Stomach (tissue), 9 donors: ENCODE results near the gene RPS6KB2. TPM values are rescaled to one million over a fixed set of nuclear protein-coding genes. Genes with fewer than 3 reads are reported as not detected.
"Not testable (repeated sequence)": the region's sequence is repeated elsewhere in the genome, so short reads cannot be mapped to it uniquely, and the experiment has no call there.

Experiments used
- DNase-seq, 2 donors: peaks; one replicate each; pipeline versions ENCODE4 v3.0.0 to v3.0.0-alpha.2; 2013 to 2019
- H3K27ac ChIP-seq, 5 donors: fragments of 200-600 bp in 4 of 5; sonication (generic) in 4 of 5; one replicate each; pipeline ENCODE4 v1.5.1; 2013 to 2019; ENCODE audit warnings: mild to moderate bottlenecking in 1 of 5, moderate library complexity in 1 of 5
- H3K27me3 ChIP-seq, 3 donors: fragments of 200-600 bp; sonication (generic); one replicate each; pipeline ENCODE4 v1.5.1; 2017 to 2019; ENCODE audit warnings: mixed run types in 1 of 3
- H3K36me3 ChIP-seq, 4 donors: fragments of 200-600 bp; sonication (generic); 1 replicate in 3 of 4; 2 replicates in 1 of 4; pipeline ENCODE4 v1.5.1; 2016 to 2019
- H3K4me1 ChIP-seq, 4 donors: fragments of 200-600 bp; sonication (generic); one replicate each; pipeline ENCODE4 v1.5.1; 2016 to 2019
- H3K4me3 ChIP-seq, 4 donors: fragments of 200-600 bp; sonication (generic) in 3 of 4; one replicate each; pipeline ENCODE4 v1.5.1; 2016 to 2019; ENCODE audit warnings: mild to moderate bottlenecking in 1 of 4
- H3K9me3 ChIP-seq, 4 donors: fragments of 200-600 bp; sonication (generic); one replicate each; pipeline ENCODE4 v1.5.1; 2016 to 2019
- EP300 ChIP-seq: sonication (generic); formaldehyde crosslinking; IDR thresholded peaks from one replicate; pipeline ENCODE4 v1.6.1; 2017; ENCODE audit warnings: antibody characterized with exemption
- POLR2A ChIP-seq, 4 donors: fragments of 450-650 bp; IDR thresholded peaks; one replicate each; pipeline ENCODE4 v1.6.1; 2016; ENCODE audit warnings: antibody characterized with exemption in 4 of 4, control low read depth in 2 of 4, mild to moderate bottlenecking in 1 of 4, moderate library complexity in 1 of 4
- POLR2AphosphoS5 ChIP-seq, 3 donors: sonication (generic); formaldehyde crosslinking; IDR thresholded peaks; one replicate each; pipeline ENCODE4 v1.6.1; 2016; ENCODE audit warnings: antibody characterized with exemption in 3 of 3
- WGBS, 5 donors: extraction: QIAGEN DNeasy Blood & Tissue Kit in 3 of 5; methylation state at CpG; one replicate each; pipeline versions ENCODE4 v1.1.5 to v1.1.7; 2013 to 2018; 5-methylcytosine and 5-hydroxymethylcytosine counted together
- intact Hi-C: fragments of 100-400 bp; cut with DNase I; formaldehyde crosslinking; loops from one replicate; pipeline ENCODE4 v1.15.1; 2023; ENCODE audit warnings: low total_unique reads
- polyA plus RNA-seq, 3 donors: library from polyadenylated mRNA; stranded (reverse); fragments of 200-250 nt; gene quantifications; one replicate each; pipeline ENCODE4 v1.2.3, GENCODE V29; 2013
- total RNA-seq, 5 donors: library from RNA; depleted of rRNA; stranded (reverse); fragments of >200 nt; gene quantifications; one replicate each; pipeline versions ENCODE4 v1.1.0 to v1.2.3, GENCODE V29; 2014 to 2016
- TF ChIP-seq, protein P1 (sequence below), 7 experiments: fragments of 450-650 bp in 4 of 7; fragments of 200-600 bp in 3 of 7; sonication (generic) in 3 of 7; IDR thresholded peaks; one replicate each; pipeline ENCODE4 v1.5.1; 2016 to 2019; ENCODE audit warnings: antibody characterized with exemption in 7 of 7, control low read depth in 2 of 7, mild to moderate bottlenecking in 1 of 7
- donor health status: healthy with polysubstance abuse.
- donor health status: Bipolar disorder and iron deficiency.
- donor health status: healthy.

The RPS6KB2 gene
- total and polyA plus RNA-seq, 8 donors, result 29.7 to 434 (median 71.5) TPM

DNA sequence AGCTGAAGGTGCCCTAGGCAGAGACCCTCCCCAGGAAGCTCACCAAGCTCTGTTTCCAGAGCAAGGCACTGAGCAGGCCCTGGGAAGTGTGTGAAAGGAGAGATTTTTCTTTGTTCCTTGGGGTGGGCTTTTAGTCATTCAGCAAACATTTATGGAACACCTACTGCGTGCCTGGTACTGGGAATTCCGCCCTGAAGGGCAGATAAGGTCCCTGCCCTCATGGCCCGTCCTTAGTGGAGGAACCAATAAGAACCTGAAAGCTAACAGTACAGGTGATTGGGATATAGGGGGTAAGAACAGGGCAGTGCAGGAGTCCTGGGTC is 36.9 kb downstream of the RPS6KB2 start:
- H3K27ac ChIP-seq, result peak overlapping the region; percentile 90 to 98 (median 95)
- peaks cover 37 to 58% (median 55%) of the 10 kb centered on the region in 4 donors for H3K4me1 ChIP-seq
- WGBS, 5 donors, result 27 to 45% (median 29%) methylated on average over 3 of the region's 3 CpGs

DNA sequence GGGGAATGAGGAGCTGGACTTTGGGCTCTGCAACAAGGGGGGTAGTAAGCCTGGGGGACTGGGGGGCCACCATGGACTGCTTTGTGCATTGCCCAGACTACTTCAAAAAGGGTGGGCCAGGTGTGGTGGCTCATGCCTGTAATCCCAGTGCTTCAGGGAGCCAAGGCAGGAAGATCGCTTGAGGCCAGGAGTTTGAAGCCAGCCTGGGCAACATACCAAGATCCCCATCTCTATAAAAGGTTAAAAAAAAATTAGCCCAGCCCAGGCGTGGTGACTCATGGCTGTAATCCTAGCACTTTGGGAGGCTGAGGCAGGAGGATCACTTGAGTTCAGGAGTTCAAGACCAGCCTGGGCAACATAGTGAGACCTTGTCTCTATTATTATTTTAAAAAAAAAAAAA is 37.2 kb downstream of the RPS6KB2 start:
- not testable (repeated sequence) for H3K27me3 ChIP-seq
- WGBS, 5 donors, result 40 to 56% (median 45%) methylated on average over 2 of the region's 2 CpGs

More for the DNA sequence above, 36.9 kb downstream of the RPS6KB2 start:
- Histone ChIP-seq H3K4me3 (peak overlapping the region; percentile 54 to 69 (median 60)), H3K27me3 (no peaks in the 10 kb centered on the region), H3K36me3 (peaks cover 0 to 5% (median 2%) of the 10 kb centered on the region in 4 donors), H3K9me3 (no peaks in the 10 kb centered on the region)
- TF ChIP-seq POLR2AphosphoS5 (IDR thresholded peaks at IDR 0.05), result peak in 1 of 3 donors; percentile 54
- no peak for TF ChIP-seq EP300
- no peak for TF ChIP-seq POLR2A (IDR thresholded peaks at IDR 0.05)
- TF ChIP-seq, protein P1, sequence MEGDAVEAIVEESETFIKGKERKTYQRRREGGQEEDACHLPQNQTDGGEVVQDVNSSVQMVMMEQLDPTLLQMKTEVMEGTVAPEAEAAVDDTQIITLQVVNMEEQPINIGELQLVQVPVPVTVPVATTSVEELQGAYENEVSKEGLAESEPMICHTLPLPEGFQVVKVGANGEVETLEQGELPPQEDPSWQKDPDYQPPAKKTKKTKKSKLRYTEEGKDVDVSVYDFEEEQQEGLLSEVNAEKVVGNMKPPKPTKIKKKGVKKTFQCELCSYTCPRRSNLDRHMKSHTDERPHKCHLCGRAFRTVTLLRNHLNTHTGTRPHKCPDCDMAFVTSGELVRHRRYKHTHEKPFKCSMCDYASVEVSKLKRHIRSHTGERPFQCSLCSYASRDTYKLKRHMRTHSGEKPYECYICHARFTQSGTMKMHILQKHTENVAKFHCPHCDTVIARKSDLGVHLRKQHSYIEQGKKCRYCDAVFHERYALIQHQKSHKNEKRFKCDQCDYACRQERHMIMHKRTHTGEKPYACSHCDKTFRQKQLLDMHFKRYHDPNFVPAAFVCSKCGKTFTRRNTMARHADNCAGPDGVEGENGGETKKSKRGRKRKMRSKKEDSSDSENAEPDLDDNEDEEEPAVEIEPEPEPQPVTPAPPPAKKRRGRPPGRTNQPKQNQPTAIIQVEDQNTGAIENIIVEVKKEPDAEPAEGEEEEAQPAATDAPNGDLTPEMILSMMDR (IDR thresholded peaks at IDR 0.05), result no peak
- DNase-seq, result peak; percentile 51 to 55
- intact Hi-C loops, result no loop called here

DNA sequence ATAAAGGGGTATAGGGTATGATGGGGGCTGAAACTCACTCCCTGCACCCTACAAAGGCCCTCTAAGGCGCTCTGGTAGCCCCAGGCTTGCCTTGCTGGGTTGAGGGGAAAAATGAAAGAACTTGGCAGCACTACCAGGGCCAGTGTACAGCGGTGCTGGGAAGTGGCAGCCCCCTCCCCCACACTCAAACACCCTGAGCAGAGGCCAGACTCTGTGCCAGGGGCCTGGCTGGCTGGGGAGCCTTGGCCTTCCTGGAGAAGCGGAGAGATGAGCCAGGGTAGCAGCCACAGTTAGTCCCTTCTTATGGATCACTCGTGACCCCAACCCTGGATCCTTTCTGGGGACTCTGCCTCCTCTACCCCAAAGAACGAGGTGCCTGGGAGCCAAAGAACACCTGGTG is 38.1 kb downstream of the RPS6KB2 start:
- TF ChIP-seq, protein P1 (IDR thresholded peaks at IDR 0.05), result no peak
- no peak for TF ChIP-seq POLR2AphosphoS5 (IDR thresholded peaks at IDR 0.05)
- TF ChIP-seq POLR2A (IDR thresholded peaks at IDR 0.05), result no peak
- no peak for TF ChIP-seq EP300
- no peak for DNase-seq
- H3K27ac ChIP-seq, result peak overlapping the region; percentile 90 to 98 (median 95)
- H3K36me3 ChIP-seq, result peaks cover 0 to 5% (median 2%) of the 10 kb centered on the region in 4 donors
- H3K4me1 ChIP-seq, result peaks cover 37 to 58% (median 55%) of the 10 kb centered on the region in 4 donors
- WGBS, 5 donors, result 60 to 81% (median 72%) methylated on average over 4 to 5 of the region's 5 CpGs
- H3K4me3 ChIP-seq, result no peak overlapping the region
- no peaks in the 10 kb centered on the region for H3K27me3 ChIP-seq
- no peaks in the 10 kb centered on the region for H3K9me3 ChIP-seq
- intact Hi-C loops, result no loop called here

More for the DNA sequence above, 37.2 kb downstream of the RPS6KB2 start:
- Histone ChIP-seq H3K4me3 (peak overlapping the region in 3 of 4 donors; percentile 54 to 64 (median 56)), H3K4me1 (peaks cover 37 to 58% (median 55%) of the 10 kb centered on the region in 4 donors), H3K27ac (peak overlapping the region; percentile 90 to 98 (median 95))
- H3K9me3 ChIP-seq, intact Hi-C loops, H3K36me3 ChIP-seq, DNase-seq: not testable (repeated sequence)

DNA sequence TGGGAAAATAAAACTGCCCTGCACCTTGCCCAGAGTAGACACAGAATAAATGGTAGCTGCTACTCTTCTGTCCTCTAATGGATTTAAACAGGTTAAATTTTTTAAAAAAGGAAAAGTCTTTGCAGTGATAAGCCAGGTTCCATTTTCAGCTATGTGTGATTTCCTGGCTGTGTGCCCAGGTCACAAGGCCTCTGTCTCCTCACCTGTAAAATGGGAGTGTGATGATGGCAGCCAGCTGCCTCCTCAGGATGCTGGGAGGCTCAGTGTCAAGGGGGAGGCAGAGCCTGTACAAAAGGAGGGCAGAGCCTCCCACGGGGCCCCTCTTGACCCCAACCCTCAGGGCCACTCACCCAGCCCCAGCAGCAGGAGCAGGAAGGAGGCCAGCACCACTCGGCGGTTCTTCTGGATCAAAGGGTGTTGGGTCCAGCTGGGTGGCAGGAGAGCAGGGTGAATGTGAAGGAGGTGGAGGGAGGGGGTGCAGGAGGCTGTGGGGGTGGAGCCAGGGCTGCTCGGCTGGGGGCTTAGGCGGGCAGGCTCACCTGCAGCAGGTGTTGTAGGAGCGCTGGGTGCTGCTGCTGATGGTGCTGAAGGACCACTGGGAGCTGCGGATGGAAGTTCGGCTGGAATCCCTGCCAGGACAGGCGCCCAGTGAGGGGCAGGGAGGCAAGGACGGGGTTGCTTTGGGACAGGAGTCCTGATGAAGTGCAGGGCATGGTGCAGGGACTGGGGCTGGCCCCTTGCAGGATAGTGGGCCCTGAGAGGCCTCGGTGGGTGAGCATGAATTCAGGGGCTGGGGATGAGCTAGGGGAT is 38.9 kb downstream of the RPS6KB2 start:
- 36 to 57% (median 48%) methylated on average over 10 to 11 of the region's 11 CpGs for WGBS, 5 donors
- TF ChIP-seq EP300, result no peak
- H3K27ac ChIP-seq, result peak overlapping the region; percentile 85 to 96 (median 94)
- H3K4me3 ChIP-seq, result peak overlapping the region in 3 of 4 donors; percentile 82 to 95 (median 91)
- H3K36me3 ChIP-seq, result peaks cover 0 to 5% (median 2%) of the 10 kb centered on the region in 4 donors
- DNase-seq, result no peak
- no peaks in the 10 kb centered on the region for H3K27me3 ChIP-seq
- H3K9me3 ChIP-seq, result no peaks in the 10 kb centered on the region
- peaks cover 37 to 58% (median 55%) of the 10 kb centered on the region in 4 donors for H3K4me1 ChIP-seq
- intact Hi-C loops, result no loop called here

DNA sequence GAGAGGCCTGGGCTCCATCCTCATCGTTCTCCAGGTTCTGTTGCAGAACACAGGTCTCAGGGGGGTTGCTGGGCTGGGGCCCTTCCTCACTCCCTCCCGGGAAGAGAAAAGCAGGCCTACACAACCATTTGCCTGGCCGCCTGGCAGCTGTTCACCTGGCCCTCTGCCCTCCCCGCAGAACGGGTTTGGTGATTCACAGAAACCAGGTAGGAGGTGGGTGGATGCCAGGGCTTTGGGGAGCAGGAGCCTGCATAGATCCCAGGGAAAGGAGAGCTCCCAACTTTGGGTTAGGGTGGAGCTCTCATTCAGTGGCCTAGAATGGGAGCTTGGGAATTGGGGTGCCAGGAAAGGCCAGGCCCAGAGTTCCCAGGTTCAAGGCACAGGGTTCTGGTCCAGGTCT is 39.8 kb downstream of the RPS6KB2 start:
- peak; percentile 83 to 96 for DNase-seq
- TF ChIP-seq, protein P1 (IDR thresholded peaks at IDR 0.05), result no peak
- peak in 2 of 3 donors; percentile 77 to 83 for TF ChIP-seq POLR2AphosphoS5 (IDR thresholded peaks at IDR 0.05)
- peak overlapping the region; percentile 82 to 95 (median 88) for H3K4me3 ChIP-seq
- no peaks in the 10 kb centered on the region for H3K27me3 ChIP-seq
- intact Hi-C loops, result no loop called here
- peak overlapping the region; percentile 85 to 96 (median 92) for H3K27ac ChIP-seq
- WGBS, 5 donors, result 7 to 24% (median 12%) methylated on average over 5 of the region's 5 CpGs; no CpG with 5 or more reads in 1 of the 5 donors
- H3K9me3 ChIP-seq, result no peaks in the 10 kb centered on the region
- H3K36me3 ChIP-seq, result peaks cover 0 to 5% (median 2%) of the 10 kb centered on the region in 4 donors
- H3K4me1 ChIP-seq, result peaks cover 37 to 58% (median 55%) of the 10 kb centered on the region in 4 donors
